HFF-Myc (cell line): ENCODE results near the gene NMB.

Experiments
- DNase-seq: peaks from one replicate; pipeline ENCODE4 v3.0.0-alpha.2; 2011; ENCODE audit warnings: low read depth; ENCODE audit errors: extremely low read depth
- H3K4me3 ChIP-seq: replicated peaks from 2 replicates; pipeline ENCODE4 v1.5.1; 2011; ENCODE audit warnings: low read depth, mild to moderate bottlenecking, control low read depth, low read length
- CTCF ChIP-seq: IDR thresholded peaks from 2 replicates; pipeline ENCODE4 v1.5.1; 2012; ENCODE audit warnings: mild to moderate bottlenecking, low read depth, low read length, control low read depth; ENCODE audit errors: missing control alignments

NMB gene

GRCh38 chr15:84620626-84621025, 37.4 kb downstream of the NMB start:
- no peak overlapping the region for H3K4me3 ChIP-seq
- TF ChIP-seq CTCF, result no peak
- no peak for DNase-seq

- TF ChIP-seq CTCF, result no peak
- no peak overlapping the region for H3K4me3 ChIP-seq
- DNase-seq, result no peak
These were observed 41.8 kb downstream of the NMB start for GRCh38 chr15:84616235-84616634.

GRCh38 chr15:84611631-84612030, 46.4 kb downstream of the NMB start:
- no peak for TF ChIP-seq CTCF
- H3K4me3 ChIP-seq, result no peak overlapping the region
- no peak for DNase-seq

GRCh38 chr15:84609818-84610525, 48.0 kb downstream of the NMB start:
- no peak for TF ChIP-seq CTCF
- no peak overlapping the region for H3K4me3 ChIP-seq
- DNase-seq, result no peak

- TF ChIP-seq CTCF, result no peak
- DNase-seq, result no peak
- no peak overlapping the region for H3K4me3 ChIP-seq
These were observed 49.2 kb downstream of the NMB start for GRCh38 chr15:84608707-84609284.

- no peak overlapping the region for H3K4me3 ChIP-seq
- no peak for TF ChIP-seq CTCF
- no peak for DNase-seq
These were observed 51.3 kb downstream of the NMB start for GRCh38 chr15:84606653-84607120.
